Measurements from ENCODE around the gene KLHL17.
A peak's percentile ranks its signal among the peaks of the same experiment; 100 is the strongest.
"Not testable (repeated sequence)": the region's sequence is repeated elsewhere in the genome, so short reads cannot be mapped to it uniquely, and the experiment has no call there.

The KLHL17 gene

GRCh38 chr1:982765-983436, 22.5 kb downstream of the KLHL17 start:
- no peak for DNase-seq (ENCODE audit: low read depth)

DNA sequence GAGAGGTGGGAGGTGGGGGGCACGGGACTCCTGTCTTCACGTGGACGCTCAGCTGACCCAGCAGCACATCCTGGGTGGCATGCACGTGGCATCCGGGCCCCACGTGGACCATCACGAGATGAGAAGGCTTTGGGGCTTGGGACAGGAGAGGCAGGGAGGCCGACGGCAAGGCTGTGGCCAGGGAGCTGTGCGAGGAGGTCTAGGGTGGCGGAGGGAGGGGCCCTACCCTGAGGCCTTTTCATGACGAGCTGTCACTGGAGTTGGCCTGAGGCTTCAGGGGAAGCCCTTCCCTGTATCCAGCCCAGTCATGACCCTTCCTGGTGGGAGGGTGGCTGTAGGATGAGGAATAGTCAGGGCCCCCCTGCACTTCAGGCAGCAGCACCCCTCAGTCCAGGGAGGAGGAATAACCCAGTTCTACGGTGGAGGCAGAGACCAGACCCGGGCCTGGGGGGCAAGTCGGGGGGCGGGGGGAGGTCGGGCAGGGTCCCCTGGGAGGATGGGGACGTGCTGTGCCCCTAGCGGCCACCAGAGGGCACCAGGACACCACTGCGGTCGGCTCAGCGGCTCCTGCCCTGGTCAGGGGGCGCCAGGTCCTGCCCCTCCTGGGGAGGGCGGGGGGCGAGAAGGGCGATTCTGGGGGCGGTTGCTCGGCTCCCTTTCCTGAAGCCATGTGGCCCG, 23.6 kb downstream of the KLHL17 start:
- DNase-seq (ENCODE audit: low read depth): no peak

GRCh38 chr1:984476-984814, 24.1 kb downstream of the KLHL17 start:
- DNase-seq (ENCODE audit: low read depth): no peak

- DNase-seq (ENCODE audit: low read depth): no peak
Observed at GRCh38 chr1:985126-985525, 24.7 kb downstream of the KLHL17 start.

- DNase-seq (ENCODE audit: low read depth): not testable (repeated sequence)
Observed at GRCh38 chr1:988061-988460, 27.7 kb downstream of the KLHL17 start.

- not testable (repeated sequence) for DNase-seq (ENCODE audit: low read depth)
Observed at GRCh38 chr1:991275-991674, 30.9 kb downstream of the KLHL17 start.

- no peak for DNase-seq (ENCODE audit: low read depth)
Observed at GRCh38 chr1:991895-992294, 31.5 kb downstream of the KLHL17 start.

GRCh38 chr1:992362-992761, 32.0 kb downstream of the KLHL17 start:
- DNase-seq (ENCODE audit: low read depth): no peak

- DNase-seq (ENCODE audit: low read depth): no peak
Observed at GRCh38 chr1:993379-993995, 33.1 kb downstream of the KLHL17 start.

DNA sequence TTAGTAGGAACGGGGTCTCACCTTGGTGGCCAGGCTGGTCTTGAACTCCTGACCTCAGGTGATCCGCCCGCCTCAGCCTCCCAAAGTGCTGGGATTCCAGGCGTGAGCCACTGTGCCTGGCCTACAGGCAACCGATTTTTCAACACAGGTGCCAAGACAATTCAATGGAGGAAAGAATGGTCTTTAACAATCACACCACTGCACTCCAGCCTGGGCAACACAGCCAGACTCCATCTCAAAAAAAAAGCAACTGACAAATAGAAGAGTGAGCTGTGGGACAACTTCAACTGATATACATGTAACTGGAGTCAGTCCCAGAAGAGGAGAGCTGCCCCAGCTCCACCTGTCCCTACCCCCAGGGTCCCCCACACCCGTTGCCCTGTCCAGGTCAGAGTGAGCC, 34.2 kb downstream of the KLHL17 start:
- not testable (repeated sequence) for DNase-seq (ENCODE audit: low read depth)

- no peak for DNase-seq (ENCODE audit: low read depth)
Observed at GRCh38 chr1:995665-996633, 35.6 kb downstream of the KLHL17 start.

GRCh38 chr1:996851-997712, 36.7 kb downstream of the KLHL17 start:
- no peak for DNase-seq (ENCODE audit: low read depth)

- DNase-seq (ENCODE audit: low read depth): no peak
Observed at GRCh38 chr1:997713-997992, 37.3 kb downstream of the KLHL17 start.

- DNase-seq (ENCODE audit: low read depth): no peak
Observed at GRCh38 chr1:997993-998744, 37.8 kb downstream of the KLHL17 start.

- peak; percentile 22 for DNase-seq (ENCODE audit: low read depth)
Observed at GRCh38 chr1:998745-998994, 38.3 kb downstream of the KLHL17 start.

DNA sequence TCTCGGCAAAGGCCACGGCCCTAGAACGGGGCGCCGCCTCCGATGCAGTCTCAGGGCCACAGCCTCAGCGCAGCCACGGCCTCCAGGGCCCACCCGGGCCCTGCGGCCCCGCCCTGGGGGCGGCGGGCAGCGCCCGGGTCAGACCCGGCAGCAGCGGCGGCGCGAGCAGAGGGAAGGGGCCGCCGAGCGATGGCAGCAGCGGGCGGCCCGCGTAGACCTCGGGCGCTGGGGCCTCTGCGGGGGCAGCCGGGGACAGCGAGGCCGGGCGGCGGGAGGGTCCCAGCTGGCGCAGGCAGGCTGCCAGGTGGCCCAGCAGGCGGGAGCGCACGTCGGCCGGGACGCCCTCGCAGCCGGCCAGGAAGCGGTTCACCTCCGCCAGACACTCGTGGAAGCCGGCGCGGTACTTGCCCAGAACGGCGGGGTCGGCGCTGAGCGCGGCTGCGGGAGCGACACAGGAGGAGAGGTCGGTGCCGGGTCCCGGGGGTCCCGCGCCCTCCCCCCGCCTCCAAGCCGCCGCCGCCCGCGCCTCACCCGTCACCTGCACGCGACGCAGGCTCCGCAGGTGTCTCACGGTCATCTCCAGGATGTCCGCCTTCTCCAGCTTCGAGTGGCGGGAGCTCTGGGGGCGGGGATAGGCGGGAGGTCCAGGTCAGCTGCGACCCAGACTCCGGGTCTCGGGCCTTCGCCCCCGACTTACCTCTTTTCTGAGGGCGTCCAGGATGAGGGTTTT, 38.8 kb downstream of the KLHL17 start:
- no peak for DNase-seq (ENCODE audit: low read depth)

GRCh38 chr1:999725-1000356, 39.5 kb downstream of the KLHL17 start, which contains the start of gene HES4:
Gene HES4 (minus strand): TSS chr1:1000097. CDS start chr1:999973, 124 bp downstream.
- DNase-seq (ENCODE audit: low read depth): peak; percentile 92

DNA sequence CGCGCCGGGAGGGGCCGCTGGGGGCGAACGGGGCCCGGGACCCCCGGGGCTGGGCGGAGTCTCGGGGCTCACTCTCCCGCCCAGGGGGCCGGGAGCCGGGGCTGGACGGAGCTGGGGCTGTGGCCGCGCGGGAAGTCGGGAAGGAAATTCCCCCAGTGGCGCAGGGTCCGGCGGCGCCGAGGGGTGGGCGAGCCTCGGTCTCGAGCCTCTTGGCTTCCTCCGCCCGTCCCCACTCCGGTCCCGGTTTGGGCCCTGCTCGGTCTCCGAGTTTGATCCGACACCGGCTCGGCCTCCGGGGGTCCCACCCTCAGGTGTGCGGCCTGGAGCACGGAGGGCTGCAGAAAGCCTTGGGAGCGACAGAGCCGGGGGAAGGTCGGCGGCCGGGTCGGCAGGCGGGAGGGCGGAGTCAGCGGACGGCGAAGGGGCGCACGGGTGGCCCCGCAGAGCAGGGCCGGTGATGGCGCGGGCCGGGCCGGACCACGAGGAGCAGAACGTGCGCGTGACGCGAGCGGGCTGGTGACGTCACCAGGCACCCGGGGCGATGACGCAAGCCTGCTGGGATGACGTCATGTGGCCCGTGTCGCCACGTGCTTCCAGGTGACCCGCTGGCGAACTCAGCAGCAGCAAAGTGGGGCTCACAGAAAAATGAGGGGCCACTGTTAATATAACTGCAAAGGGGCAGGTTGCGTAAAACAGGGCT, 40.1 kb downstream of the KLHL17 start:
- DNase-seq (ENCODE audit: low read depth): peak; percentile 73

DNA sequence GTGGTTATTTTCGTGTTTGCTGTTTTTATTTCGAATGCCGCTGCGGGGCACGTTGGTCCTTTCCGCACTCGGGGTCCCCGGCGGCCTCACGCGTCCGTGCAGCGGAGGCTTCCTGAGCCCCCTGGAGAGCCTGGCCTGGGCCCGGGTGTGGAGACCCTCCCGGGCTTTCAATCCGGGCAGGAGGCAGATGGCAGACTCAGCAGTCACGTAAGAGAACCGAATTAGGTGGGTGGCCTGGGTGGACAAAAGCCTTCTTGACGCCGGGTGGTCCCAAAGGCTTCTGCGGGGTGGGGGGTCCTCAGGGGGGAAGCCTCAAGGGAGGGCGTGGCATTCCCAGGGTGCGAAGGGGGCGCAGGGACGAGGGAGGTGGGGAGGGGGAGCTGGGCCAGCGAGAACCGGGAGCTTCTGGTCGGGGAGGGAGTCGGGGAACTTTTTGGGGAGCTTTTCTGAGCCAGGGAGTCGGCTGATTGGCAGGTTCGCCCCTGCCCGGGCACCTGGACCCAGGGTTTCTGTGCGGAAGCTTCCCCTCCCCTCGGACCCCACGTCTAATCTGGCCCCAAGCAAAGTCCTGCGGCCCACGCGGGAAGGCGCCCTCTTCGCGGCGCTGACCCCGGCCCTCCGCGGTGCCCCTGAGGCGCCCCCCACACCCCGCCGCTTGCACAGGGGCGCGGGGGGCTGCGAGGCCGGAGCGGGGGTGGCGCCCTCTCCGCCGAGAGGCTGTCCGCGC, 40.8 kb downstream of the KLHL17 start:
- no peak for DNase-seq (ENCODE audit: low read depth)
